Measurements from ENCODE around the gene IL1B. TPM values are rescaled to one million over a fixed set of nuclear protein-coding genes. Genes with fewer than 3 reads are reported as not detected.

IL1B gene
- total RNA-seq, 2 experiments from 2014 or later, result not detected

GRCh38 chr2:112813280-112813966, 23.2 kb downstream of the IL1B start:
- CTCF ChIA-PET, result no interaction called here
- POLR2A ChIA-PET, result no interaction called here

- CTCF ChIA-PET, result interaction anchor here (1.0 kb wide), 1 partner anchor 211 kb away, joined by 3 read pairs; no protein-coding TSS in a partner anchor
- POLR2A ChIA-PET, result interaction anchor here (0.7 kb wide), 1 partner anchor 12 kb away, joined by 3 read pairs; no protein-coding TSS in a partner anchor
Observed at GRCh38 chr2:112812318-112813267, 24.0 kb downstream of the IL1B start.

- ChIA-PET POLR2A (interaction anchor here (0.7 kb wide), 1 partner anchor 11 kb away, joined by 3 read pairs; no protein-coding TSS in a partner anchor), CTCF (interaction anchor here (1.0 kb wide), 1 partner anchor 211 kb away, joined by 3 read pairs; no protein-coding TSS in a partner anchor)
Observed at GRCh38 chr2:112811841-112812306, 24.7 kb downstream of the IL1B start.

GRCh38 chr2:112811276-112811831, 25.2 kb downstream of the IL1B start:
- CTCF ChIA-PET, result interaction anchor here (1.0 kb wide), 1 partner anchor 210 kb away, joined by 3 read pairs; no protein-coding TSS in a partner anchor
- POLR2A ChIA-PET, result no interaction called here

GRCh38 chr2:112809112-112809511, 27.5 kb downstream of the IL1B start:
- POLR2A ChIA-PET, result no interaction called here

GRCh38 chr2:112807233-112807807, 29.3 kb downstream of the IL1B start:
- CTCF ChIA-PET, result no interaction called here
- POLR2A ChIA-PET, result no interaction called here

More at GRCh38 chr2:112809112-112809511, 27.5 kb downstream of the IL1B start:
- CTCF ChIA-PET, result interaction anchor here (0.9 to 2.1 kb wide), 4 partner anchors 11 to 183 kb away, joined by 3 to 5 read pairs (median 4); no protein-coding TSS in a partner anchor

GRCh38 chr2:112805542-112805941, 31.0 kb downstream of the IL1B start:
- ChIA-PET POLR2A (no interaction called here), CTCF (no interaction called here)

GRCh38 chr2:112803691-112804521, 32.7 kb downstream of the IL1B start:
- ChIA-PET CTCF (no interaction called here), POLR2A (no interaction called here)

GRCh38 chr2:112800881-112801583, 35.5 kb downstream of the IL1B start:
- ChIA-PET POLR2A (interaction anchor here (0.6 kb wide), 1 partner anchor 11 kb away, joined by 3 read pairs; no protein-coding TSS in a partner anchor), CTCF (no interaction called here)

GRCh38 chr2:112798979-112799975, 37.3 kb downstream of the IL1B start:
- ChIA-PET POLR2A (no interaction called here), CTCF (no interaction called here)

- ChIA-PET CTCF (interaction anchor here (0.7 kb wide), 1 partner anchor 21 kb away, joined by 3 read pairs; no protein-coding TSS in a partner anchor), POLR2A (no interaction called here)
Observed at GRCh38 chr2:112796486-112796885, 40.1 kb downstream of the IL1B start.

- CTCF ChIA-PET, result no interaction called here
Observed at GRCh38 chr2:112795774-112796173, 40.8 kb downstream of the IL1B start.

GRCh38 chr2:112794841-112795240, 41.7 kb downstream of the IL1B start:
- POLR2A ChIA-PET, result no interaction called here
- CTCF ChIA-PET, result no interaction called here

More at GRCh38 chr2:112795774-112796173, 40.8 kb downstream of the IL1B start:
- POLR2A ChIA-PET, result no interaction called here

GRCh38 chr2:112794131-112794733, 42.3 kb downstream of the IL1B start:
- POLR2A ChIA-PET, result no interaction called here
- CTCF ChIA-PET, result interaction anchor here (1.6 kb wide), 1 partner anchor 194 kb away, joined by 3 read pairs; no protein-coding TSS in a partner anchor

- ChIA-PET POLR2A (no interaction called here), CTCF (interaction anchor here (1.6 kb wide), 1 partner anchor 194 kb away, joined by 3 read pairs; no protein-coding TSS in a partner anchor)
Observed at GRCh38 chr2:112793449-112793978, 43.1 kb downstream of the IL1B start.

- ChIA-PET POLR2A (no interaction called here), CTCF (interaction anchor here (1.6 kb wide), 1 partner anchor 192 kb away, joined by 3 read pairs; no protein-coding TSS in a partner anchor)
Observed at GRCh38 chr2:112792419-112792818, 44.2 kb downstream of the IL1B start.
